Measurements from ENCODE around the gene BCL6. TPM values are rescaled to one million over a fixed set of nuclear protein-coding genes. Genes with fewer than 3 reads are reported as not detected.

Gene BCL6
- total RNA-seq, 6 donors from 2014 or later = 80.4 to 268 (median 119) TPM

GRCh38 chr3:187759601-187760000 lies 14.3 kb upstream of the BCL6 start:
- ATAC-seq (ENCODE audit: low FRiP score in 2 of 2) = no peak
- Histone ChIP-seq H3K36me3 (no peaks in the 10 kb centered on the region), H3K4me1 (peaks cover 0 to 4% (median 0%) of the 10 kb centered on the region in 4 donors), H3K27ac (no peak overlapping the region), H3K27me3 (no peaks in the 10 kb centered on the region), H3K9me3 (no peaks in the 10 kb centered on the region), H3K4me3 (no peak overlapping the region)
- TF ChIP-seq POLR2A (IDR thresholded peaks at IDR 0.05) (no peak), POLR2AphosphoS5 (IDR thresholded peaks at IDR 0.05) (no peak), EP300 (IDR thresholded peaks at IDR 0.05) (no peak)
- DNase-seq = no peak
- 64 to 79% methylated on average over 2 of the region's 2 CpGs for WGBS, 2 donors

DNA sequence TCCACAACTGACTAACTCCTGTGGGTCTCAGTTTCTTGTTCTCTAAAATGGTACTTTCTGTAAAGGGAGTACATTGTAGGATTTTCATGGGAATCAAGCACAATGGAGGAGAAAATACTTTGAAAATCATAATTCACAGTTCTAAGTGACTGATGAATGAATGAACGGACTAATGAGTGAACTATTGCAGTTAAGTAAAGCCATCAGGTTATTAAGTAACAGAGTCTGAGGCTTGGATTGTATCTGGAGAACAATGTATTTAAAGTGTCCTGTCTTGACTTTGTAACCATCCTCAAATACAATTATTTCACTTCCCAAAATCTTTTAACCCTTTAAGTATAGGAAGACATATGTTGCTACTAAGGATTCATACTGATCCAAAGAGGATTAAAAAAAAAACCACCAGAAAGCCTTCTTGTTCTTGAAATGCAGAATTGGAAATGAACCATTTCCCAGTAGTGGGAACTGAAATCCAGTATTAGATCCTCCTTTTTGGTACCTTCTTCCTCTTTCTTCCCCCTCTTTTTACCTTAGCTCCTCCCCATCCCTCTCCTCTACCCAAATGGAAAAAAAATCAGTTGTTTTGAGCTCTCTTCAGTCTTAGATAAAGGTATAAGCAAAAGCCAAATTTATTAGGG lies 13.2 kb upstream of the BCL6 start:
- no peak for ATAC-seq (ENCODE audit: low FRiP score in 2 of 2)
- no peaks in the 10 kb centered on the region for H3K27me3 ChIP-seq
- 79 to 85% methylated on average over 1 of the region's 1 CpG for WGBS, 2 donors
- no peaks in the 10 kb centered on the region for H3K9me3 ChIP-seq
- DNase-seq = no peak
- H3K4me1 ChIP-seq = peaks cover 0 to 4% (median 0%) of the 10 kb centered on the region in 4 donors
- no peak overlapping the region for H3K27ac ChIP-seq
- H3K36me3 ChIP-seq = no peaks in the 10 kb centered on the region
- TF ChIP-seq POLR2AphosphoS5 (IDR thresholded peaks at IDR 0.05) = no peak
- no peak for TF ChIP-seq POLR2A (IDR thresholded peaks at IDR 0.05)
- TF ChIP-seq, protein P1, sequence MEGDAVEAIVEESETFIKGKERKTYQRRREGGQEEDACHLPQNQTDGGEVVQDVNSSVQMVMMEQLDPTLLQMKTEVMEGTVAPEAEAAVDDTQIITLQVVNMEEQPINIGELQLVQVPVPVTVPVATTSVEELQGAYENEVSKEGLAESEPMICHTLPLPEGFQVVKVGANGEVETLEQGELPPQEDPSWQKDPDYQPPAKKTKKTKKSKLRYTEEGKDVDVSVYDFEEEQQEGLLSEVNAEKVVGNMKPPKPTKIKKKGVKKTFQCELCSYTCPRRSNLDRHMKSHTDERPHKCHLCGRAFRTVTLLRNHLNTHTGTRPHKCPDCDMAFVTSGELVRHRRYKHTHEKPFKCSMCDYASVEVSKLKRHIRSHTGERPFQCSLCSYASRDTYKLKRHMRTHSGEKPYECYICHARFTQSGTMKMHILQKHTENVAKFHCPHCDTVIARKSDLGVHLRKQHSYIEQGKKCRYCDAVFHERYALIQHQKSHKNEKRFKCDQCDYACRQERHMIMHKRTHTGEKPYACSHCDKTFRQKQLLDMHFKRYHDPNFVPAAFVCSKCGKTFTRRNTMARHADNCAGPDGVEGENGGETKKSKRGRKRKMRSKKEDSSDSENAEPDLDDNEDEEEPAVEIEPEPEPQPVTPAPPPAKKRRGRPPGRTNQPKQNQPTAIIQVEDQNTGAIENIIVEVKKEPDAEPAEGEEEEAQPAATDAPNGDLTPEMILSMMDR (IDR thresholded peaks at IDR 0.05) = no peak
- TF ChIP-seq EP300 (IDR thresholded peaks at IDR 0.05) = no peak
- no peak overlapping the region for H3K4me3 ChIP-seq

- no peak for TF ChIP-seq EP300 (IDR thresholded peaks at IDR 0.05)
- no peak for TF ChIP-seq POLR2A (IDR thresholded peaks at IDR 0.05)
- TF ChIP-seq POLR2AphosphoS5 (IDR thresholded peaks at IDR 0.05) = no peak
- TF ChIP-seq, protein P1 (IDR thresholded peaks at IDR 0.05) = no peak
- Histone ChIP-seq H3K4me3 (no peak overlapping the region), H3K27ac (no peak overlapping the region), H3K4me1 (peaks cover 14 to 23% (median 19%) of the 10 kb centered on the region in 4 donors), H3K36me3 (no peaks in the 10 kb centered on the region), H3K9me3 (no peaks in the 10 kb centered on the region), H3K27me3 (no peaks in the 10 kb centered on the region)
- 88 to 90% methylated on average over 4 of the region's 4 CpGs for WGBS, 2 donors
- DNase-seq = no peak
- no peak for ATAC-seq (ENCODE audit: low FRiP score in 2 of 2)
Observed at GRCh38 chr3:187753516-187753915, 8.2 kb upstream of the BCL6 start.

DNA sequence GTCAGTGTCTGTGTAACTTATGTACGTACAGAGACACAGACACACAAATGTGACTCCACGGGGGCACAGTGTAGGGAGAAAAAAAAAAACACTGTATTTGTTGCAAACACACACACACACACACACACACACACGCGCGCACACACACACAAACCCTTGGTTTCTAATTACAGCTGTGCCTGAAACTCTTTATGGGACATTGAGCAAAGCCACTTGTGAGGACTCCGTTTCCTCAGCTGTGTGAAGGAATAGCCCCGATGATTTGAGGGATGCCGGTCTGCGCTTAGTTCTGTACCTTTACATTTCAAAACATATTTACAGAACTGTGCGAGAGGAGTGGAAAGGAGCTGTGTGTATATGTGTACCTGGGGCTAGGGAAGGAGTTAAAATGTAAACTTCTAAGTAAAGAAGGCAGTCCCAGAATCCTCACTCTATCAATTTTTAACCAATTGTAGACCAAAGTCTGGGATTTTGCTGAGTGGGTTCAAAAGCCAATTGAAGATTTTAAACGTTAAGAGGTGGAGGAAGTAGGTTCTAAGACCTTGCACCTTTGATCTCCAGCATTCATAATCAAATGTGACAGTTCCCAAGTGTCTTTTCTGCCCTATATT lies 5.3 kb upstream of the BCL6 start:
- peak in 1 of 2 donors; percentile 51 for DNase-seq
- 40 to 49% methylated on average over 11 of the region's 11 CpGs for WGBS, 2 donors
- peaks cover 27 to 33% (median 27%) of the 10 kb centered on the region in 4 donors for H3K4me1 ChIP-seq
- peak in 1 of 2 donors; percentile 19 for ATAC-seq (ENCODE audit: low FRiP score in 2 of 2)
- H3K9me3 ChIP-seq = no peaks in the 10 kb centered on the region
- no peaks in the 10 kb centered on the region for H3K27me3 ChIP-seq
- no peaks in the 10 kb centered on the region for H3K36me3 ChIP-seq
- peak overlapping the region in 3 of 4 donors; percentile 1 to 37 (median 16) for H3K4me3 ChIP-seq
- TF ChIP-seq EP300 (IDR thresholded peaks at IDR 0.05) = no peak
- TF ChIP-seq, protein P1 (IDR thresholded peaks at IDR 0.05) = no peak
- TF ChIP-seq POLR2A (IDR thresholded peaks at IDR 0.05) = no peak
- TF ChIP-seq POLR2AphosphoS5 (IDR thresholded peaks at IDR 0.05) = no peak
- H3K27ac ChIP-seq = peak overlapping the region; percentile 44 to 99 (median 74)

GRCh38 chr3:187750006-187750512 lies 4.8 kb upstream of the BCL6 start:
- 28 to 35% methylated on average over 14 of the region's 14 CpGs for WGBS, 2 donors
- Histone ChIP-seq H3K9me3 (no peaks in the 10 kb centered on the region), H3K4me1 (peaks cover 27 to 33% (median 27%) of the 10 kb centered on the region in 4 donors), H3K27me3 (no peaks in the 10 kb centered on the region), H3K27ac (peak overlapping the region; percentile 44 to 99 (median 74)), H3K4me3 (peak overlapping the region in 3 of 4 donors; percentile 1 to 37 (median 16)), H3K36me3 (no peaks in the 10 kb centered on the region)
- peak; percentile 87 to 91 for DNase-seq
- TF ChIP-seq EP300 (IDR thresholded peaks at IDR 0.05) (peak in 1 of 4 donors; percentile 78), POLR2A (IDR thresholded peaks at IDR 0.05) (peak in 2 of 4 donors; percentile 31 to 37), POLR2AphosphoS5 (IDR thresholded peaks at IDR 0.05) (peak; percentile 43 to 68)
- TF ChIP-seq, protein P1 (IDR thresholded peaks at IDR 0.05) = no peak
- ATAC-seq (ENCODE audit: low FRiP score in 2 of 2) = peak; percentile 1 to 85
